Stimulated activated CD4-positive, alpha-beta T cell treated with anti-CD3 and anti-CD28 coated beads, Interleukin-1b, Interleukin-23, amount 100 ng/mL, for 4 hours (primary cell): ENCODE data around the gene TMEM119.

Experiments used
- DNase-seq, 2 donors: peaks; one replicate each; pipeline ENCODE4 v3.0.0-alpha.2; 2020; ENCODE audit warnings: low read depth in 2 of 2

Gene TMEM119

DNA sequence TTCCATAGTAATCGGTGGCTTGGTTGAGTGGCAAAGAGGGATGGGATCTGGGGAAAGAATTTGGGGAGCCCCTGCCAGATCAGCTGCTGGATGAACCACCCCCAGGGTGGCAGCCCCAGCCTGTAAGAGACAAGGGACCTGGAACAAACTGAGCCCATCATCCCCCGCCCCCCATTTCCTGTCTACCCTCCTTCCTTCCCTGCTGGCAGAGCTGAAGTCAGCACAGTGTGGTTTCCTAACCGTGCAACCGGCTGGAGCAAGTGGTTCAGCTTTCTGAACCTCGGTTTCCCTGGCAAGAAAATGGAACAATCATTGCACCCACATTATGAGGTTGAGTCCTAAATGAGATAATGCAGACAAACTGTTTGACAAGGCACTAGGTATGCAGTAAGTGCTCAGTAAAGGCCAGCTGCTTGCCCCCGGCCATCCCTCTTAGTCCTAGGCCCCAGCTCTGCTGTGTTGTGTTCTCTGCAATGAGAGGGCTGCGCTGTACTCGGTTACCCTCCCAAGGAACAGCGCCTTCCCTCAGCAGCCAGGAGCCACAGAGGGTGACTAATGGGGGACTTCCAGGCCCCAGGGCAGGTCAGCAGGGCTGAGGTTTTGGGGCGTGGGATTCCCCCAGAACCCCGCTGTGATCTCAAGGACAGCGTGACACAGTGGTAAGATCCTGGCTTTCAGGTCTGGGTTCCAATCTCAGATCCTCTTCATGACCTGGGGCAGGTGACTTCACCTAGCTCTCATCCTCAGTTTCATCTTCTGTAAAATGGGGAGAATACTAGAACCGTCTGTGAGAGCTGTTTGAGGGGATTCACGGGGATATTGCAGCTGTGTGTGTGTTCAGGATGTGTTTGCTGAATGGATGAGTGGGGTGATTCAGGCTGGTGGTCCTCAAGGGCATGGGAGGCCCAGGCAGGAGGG is 19.3 kb upstream of the TMEM119 start:
- peak; percentile 54 to 60 for DNase-seq

DNA sequence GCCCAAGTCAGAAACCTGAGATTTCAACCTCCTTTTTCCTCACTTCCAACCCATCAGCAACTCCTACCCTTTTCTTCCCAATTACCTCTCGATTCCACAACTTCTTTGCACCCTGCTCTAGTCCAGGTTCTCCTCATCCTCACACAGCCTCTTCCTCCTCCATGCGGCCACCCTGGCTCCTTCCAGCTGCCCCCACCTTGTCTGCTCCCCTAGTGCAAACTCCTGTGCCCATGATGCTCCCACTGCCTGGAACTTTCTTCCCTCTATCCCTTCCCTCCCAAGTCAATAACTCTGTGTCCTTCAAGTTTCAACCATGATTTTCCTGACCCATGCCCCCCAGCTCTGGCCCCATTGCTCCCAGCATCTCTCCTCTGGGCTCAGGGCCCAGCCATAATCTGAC is 18.5 kb upstream of the TMEM119 start:
- no peak for DNase-seq

- no peak for DNase-seq
Observed at GRCh38 chr12:108615918-108616317, 18.0 kb upstream of the TMEM119 start.

DNA sequence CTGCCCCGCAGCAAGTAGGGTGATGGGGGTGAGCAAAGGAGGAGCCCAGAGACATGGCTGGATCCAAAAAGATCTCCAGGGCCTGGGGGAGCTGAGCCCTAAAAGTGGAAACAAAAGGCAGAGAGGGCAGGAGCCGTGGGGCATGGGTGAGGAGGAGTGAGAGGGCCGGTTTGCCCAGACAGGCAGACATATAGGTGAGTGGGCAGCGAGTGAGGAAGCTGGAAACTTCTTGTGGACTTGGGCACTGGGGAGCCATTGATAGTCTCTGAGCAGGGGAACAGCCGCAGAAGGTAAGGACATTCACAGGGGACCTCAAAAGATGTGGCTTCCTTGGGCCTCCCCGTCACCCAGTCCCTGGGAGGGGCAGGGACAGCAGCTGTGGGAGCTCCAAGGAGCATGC is 16.8 kb upstream of the TMEM119 start:
- no peak for DNase-seq

- no peak for DNase-seq
Observed at GRCh38 chr12:108614041-108614440, 16.2 kb upstream of the TMEM119 start.

- no peak for DNase-seq
Observed at GRCh38 chr12:108613548-108613947, 15.7 kb upstream of the TMEM119 start.

GRCh38 chr12:108612788-108613282 is 15.0 kb upstream of the TMEM119 start:
- no peak for DNase-seq

- DNase-seq: no peak
Observed at GRCh38 chr12:108611884-108612415, 14.1 kb upstream of the TMEM119 start.

DNA sequence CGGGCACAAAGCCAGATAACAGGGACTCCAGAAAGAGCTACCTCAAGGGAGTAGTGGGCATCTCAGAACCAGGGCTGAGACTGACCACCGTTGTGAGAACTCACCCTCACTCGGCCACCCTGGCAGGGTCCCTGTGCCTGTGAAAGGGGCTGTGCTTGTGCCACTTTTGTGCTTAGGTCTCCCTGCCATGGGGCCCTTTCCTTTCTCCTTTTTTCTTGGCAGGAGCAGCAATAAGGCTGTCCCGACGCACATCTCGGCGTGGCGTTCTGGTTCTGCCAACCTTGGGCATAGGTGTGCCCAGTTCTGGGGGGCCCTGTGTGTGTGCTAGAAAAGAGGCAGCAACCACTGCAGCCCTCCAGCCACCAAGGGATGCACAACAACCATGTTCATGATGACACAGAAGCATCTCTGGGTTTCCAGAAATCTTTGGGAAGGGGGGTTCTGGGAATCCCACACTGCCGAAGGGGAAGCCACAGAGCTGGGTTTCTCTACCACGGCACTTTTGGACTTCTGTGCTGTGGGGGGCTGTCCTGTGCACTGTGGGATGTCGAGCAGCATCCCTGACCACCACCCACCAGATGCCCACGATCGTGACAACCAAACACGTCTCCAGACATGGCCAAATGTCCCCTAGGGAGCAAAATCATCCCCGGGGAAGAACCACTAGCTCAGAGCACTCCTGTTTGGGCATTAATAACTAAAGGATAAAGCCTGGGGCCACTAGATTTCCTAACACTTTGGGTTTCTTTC is 13.1 kb upstream of the TMEM119 start:
- no peak for DNase-seq

DNA sequence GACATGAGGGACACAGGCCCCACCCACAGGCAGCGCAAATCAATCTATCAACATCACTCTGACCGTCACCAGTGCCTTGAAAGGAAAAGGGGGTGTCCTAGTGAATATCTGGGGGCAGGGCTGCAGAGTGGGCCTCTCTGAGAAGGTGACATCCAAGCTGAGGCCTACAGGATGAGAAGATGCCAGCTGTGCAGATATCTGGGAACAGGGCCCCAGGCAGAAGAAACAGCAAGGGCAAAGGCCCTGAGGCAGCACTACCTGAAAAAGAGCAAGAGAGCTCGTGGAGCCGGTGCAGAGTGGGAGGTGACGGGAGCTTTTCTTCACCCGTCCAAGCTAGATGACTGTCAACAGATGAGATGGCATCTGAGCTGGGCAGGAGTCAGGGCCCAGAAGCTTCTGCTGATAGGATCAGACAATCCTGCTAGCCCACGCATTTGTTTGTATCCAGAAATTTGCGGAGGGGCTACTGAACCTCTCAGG is 12.5 kb upstream of the TMEM119 start:
- no peak for DNase-seq

- no peak for DNase-seq
Observed at GRCh38 chr12:108609537-108610335, 11.9 kb upstream of the TMEM119 start.

DNA sequence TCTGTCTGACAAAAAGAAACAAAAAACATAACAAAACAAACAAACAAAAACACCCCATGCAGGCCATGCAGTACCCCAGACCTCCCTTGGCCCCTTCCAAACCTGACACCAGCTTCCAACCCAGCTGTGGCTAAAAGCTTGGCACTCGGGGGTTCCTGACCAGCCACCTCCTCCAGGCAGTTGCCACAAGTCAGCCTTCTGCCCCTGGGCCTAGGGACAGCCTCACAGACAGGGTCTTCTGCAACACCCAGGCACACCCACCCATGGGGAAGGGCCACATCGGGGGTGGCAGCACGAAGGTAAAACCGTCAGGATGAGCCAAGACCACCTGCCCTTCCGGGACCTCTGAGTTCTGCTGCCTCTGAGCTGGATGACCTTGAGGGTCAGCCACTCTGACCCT is 10.7 kb upstream of the TMEM119 start:
- DNase-seq: no peak

DNA sequence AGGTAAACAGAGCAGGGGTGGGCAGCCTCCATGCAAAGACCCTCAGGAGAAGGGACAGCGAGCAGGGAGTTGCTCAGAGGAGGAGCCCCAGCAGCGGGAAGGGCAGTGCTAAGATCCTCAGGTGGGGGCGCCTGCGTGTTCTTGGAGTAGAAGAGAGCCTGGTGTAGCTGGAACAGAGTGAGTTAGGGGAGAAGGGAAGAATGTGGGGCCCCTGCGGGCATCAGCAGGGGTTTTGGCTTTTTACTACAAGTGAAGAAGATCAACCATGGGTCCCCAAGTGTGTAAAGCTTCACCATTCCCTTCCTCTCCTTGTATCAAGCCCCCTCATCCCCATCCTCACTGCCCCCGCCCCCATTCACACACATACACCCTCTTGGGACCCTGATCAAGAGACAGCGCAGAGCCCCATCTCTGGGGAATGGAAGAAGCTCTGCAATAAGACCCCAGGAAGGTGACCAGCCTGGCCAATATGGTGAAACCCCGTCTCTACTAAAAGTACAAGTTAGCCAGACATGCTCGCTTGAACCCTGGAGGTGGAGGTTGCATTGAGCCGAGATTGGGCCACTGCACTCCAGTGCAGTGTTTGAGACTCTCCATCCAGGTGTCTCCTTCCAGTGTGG is 10.2 kb upstream of the TMEM119 start:
- no peak for DNase-seq

- DNase-seq: no peak
Observed at GRCh38 chr12:108606492-108606891, 8.6 kb upstream of the TMEM119 start.

GRCh38 chr12:108605690-108606406 is 8.0 kb upstream of the TMEM119 start:
- DNase-seq: no peak

DNA sequence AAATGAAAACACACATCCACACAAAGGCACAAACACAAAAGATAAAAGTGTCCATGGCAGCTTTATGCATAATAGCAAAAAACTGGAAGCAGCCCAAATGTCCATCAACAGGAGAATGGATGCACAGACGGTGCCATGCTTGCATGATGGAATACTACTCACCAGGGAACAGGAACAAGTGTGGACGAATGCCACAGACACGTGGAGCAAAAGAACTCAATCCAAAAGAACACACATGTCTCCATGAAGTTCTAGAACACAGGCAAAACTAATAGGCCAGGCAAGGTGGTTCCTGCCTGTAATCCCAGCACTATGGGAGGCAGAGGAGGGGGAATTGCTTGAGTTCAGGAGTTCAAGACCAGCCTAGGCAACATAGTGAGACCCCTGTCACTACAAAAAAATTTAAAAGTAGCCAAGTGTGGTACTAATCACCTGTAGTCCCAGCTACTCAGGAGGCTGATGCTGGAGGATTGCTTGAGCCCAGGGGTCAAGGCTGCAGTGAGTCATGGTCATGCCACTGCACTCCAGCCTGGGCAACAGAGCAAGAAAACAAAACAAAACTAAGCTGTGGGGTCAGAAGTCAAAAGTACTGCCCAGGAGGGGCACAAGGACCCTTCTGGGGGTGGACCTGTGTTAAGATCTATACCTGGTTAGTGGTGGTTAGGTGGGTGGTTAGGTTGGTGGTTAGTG is 7.3 kb upstream of the TMEM119 start:
- DNase-seq: no peak

- DNase-seq: no peak
Observed at GRCh38 chr12:108604208-108604941, 6.5 kb upstream of the TMEM119 start.

GRCh38 chr12:108603743-108604142 is 5.9 kb upstream of the TMEM119 start:
- DNase-seq: no peak
